Activated CD4-positive, alpha-beta T cell treated with anti-CD3 and anti-CD28 coated beads for 4 hours (primary cell): ENCODE data around the gene COL15A1.

Source experiments
- DNase-seq, 2 donors: peaks; one replicate each; pipeline ENCODE4 v3.0.0-alpha.2; 2020

COL15A1 gene

DNA sequence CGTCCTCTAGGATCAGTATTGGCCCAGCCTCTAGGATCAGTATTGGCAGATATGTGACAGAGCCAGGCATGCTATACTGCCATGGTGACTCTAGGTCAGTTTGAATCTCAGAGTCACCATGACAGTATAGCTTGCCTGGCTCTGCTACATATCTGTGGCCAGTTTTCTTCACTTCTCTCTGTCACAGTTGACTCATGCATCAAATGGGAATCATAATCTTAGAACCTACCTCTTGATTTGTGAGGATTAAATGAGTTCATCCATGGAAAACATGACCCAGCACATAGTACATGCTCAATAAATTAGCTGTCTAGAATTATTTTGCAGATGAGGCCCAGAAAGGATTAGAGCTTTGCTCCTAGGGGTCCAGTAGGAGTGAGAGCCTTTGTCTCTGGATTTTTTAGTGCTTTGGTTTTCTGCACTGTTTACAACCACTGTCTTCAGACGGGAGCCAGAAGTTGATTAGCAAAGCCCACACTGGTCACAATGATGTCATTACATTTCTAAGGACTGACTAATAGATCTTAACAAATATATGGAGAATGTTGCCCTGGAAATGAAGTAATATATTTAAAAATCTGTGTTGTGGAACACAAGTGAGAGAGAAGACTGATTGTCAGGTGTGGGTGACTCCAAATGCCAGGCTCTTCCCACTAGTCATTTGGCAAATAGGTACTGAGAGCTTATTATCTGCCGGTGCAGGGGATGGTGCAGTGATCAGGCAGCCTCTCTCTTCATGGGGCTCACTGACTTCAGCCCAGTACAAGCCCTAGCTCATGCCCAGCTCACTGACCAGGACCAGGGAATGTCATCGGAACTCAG is 76.0 kb downstream of the COL15A1 start:
- no peak for DNase-seq

DNA sequence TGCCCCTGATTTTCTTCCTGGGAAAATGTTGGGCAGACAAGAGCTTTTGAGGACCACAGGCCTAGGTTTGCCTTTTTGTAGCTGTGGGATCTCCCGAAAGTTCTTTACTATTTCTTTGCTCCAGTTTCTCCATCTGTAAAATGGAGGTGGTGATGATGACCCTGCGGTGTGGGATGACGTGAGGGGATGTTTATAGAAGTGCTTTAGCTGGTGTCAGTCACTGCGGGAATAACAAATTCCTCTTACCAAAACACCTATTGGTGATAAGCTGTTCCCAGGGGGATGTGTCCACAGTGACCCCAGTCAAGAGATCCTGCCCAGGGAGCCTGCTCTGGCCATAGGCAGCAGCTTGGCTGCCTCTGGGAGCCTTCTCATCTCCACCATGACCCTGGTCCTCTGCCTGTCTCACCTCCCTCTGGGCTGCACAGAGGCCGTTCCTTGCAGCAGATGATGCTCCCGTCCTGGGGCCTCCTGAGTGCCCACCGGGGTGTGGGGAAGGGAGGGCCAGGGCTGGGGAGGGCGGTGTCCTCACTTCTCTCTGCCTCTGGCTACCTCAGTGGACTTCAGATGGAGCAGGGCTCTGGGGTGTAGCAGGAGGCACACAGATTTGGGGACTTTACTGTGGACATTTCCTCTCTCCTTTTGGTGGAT is 77.2 kb downstream of the COL15A1 start:
- DNase-seq, result no peak

DNA sequence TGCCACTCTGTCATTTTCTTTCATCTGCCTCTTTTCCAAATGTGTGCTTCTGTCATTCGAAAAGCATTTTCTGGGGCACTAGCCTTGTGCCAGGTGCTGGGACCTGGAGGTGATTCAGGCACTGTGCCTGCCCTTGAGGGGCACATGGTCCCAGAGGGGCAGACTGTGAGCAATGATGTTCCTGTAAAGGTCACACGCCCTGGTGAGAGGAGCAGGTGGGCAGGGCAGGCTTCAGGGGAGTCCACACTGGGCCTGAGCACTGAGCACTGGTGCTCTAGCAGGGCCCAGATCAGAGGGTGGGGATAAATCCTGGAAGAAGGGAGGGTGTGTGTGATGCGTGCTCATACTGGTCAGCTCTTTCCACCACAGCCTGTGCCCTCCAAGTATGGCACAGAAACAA is 77.8 kb downstream of the COL15A1 start:
- DNase-seq, result no peak

DNA sequence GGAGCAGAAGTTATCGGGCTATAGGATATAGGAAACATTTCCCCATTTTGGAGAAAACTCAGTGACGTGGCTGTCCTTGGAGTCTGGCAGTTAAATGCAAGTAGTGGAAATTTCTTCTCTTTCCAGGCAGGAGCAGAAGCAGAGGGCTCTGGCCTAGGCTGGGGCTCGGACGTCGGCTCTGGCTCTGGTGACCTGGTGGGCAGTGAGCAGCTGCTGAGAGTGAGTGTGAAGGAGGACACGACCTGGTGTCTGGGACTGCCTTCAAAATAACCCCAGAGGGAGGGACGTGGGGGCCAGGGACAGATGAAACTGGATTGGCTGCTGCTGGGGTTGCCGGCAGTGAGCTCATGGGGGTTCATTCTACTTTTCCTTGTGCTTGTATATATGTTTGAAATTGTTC is 79.5 kb downstream of the COL15A1 start:
- DNase-seq, result no peak

DNA sequence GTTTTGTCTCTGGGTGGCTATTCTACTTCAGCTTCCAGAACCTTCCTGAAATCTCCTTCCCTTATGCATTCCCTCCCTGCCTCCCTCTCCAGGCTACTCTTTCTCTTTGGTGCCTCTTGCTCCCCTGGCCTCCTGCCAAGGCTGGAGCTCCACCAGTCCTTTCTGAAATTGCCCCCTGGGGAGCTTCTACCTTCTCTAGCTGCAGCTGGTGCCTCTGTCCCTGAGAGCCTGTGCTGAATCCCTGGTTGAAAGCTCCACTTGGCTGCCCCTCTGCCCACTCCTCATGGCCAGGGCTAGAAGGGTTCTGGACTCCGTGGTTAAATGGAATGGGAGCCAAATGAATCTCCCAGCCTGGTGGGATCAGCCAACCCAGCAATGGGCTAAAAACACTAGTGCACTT is 80.1 kb downstream of the COL15A1 start:
- no peak for DNase-seq

DNA sequence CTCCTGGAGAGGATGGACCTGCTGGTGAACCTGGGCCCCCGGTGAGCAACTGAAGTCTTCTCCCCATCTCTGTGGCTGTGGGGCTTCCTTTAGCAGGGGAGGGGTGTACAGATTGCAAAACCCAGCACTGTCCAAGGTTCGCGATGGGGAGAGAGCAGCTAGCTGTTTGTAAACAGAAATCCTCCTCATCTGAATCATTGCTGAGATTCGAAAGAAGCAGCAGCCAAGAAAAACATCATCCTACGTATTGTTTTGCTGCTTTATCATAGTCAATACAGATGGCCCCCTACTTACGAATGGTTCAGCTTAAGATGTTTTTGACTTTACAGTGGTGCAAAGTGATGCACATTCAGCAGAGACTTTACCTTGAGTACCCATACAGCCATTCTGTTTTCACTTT is 81.3 kb downstream of the COL15A1 start:
- DNase-seq, result no peak

DNA sequence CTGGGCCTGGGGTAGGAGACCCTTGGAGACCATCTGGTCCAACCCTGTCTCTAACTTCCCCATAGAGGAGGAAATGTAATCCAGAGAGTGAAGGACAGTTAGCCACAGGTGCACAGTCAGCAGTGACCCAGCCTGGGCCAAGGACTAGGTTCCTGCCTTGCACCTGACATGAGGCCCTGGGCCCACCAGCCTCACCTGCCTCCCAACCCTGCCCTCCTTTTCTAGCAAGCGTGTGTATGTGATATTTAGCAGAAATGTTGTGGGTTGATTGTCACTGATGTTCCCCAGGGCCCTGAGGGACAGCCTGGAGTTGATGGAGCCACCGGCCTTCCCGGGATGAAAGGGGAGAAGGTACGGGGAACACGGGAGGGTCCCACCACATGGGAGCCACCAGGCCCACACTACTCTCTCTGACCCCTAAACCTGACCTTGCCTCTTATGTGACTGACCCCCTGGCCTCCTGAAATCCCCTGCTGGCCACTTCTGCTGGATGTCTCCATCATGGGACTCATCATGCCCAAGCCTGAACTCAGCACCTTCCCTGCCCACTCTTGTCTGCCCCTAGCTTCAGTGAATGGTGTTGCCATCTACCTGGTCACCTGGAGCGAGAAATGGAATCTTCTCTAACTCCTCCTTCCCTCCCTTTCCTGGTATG is 82.0 kb downstream of the COL15A1 start:
- DNase-seq, result no peak

DNA sequence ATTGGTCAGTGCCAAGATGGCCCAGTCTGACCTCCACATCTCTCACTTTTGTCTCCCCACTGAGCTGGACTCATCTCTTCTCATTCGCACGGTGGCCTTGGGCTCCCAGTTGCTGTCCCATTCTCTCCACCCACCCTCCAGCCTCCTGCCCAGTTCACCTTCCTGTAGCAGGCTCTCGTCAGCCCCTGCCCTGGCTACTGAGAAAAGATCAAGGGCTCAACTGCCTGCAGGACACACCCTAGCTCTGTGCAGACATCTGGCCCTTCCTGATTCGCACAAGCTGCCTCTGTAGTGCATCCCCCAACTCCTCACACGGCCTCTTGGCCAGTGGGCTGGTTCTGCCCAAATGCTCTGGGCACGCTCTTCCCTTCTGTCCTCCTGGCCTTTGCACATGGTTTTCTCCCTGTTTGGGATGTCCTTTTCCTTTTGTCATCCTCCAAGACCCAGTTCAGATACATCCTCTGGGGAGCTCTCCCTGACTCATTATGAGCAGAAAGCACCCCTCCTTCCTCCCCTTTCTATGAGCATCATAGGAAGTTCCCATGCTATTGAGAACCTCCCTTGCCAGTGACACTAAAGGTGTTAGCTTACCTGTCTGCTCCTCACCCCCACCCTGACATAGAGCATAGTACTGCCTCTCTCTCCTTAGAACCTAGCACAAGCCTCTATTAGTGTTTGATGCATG is 82.7 kb downstream of the COL15A1 start:
- no peak for DNase-seq

DNA sequence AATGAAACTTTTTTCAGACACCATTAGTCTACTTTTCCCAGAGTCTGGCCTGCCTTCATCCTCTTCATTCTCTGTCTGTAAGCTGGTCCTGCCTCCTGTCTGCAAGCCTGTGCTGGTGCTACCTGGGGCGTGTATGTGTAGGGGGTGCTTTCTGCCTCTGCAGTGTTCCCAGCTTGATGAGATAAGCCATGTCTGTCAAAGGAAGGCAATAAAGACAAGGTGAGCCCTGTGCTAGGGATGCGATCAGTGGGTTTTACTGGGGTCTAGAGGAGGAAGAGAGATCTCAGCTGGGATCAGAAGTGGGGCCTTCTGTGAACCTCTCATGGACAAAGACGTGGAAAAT is 83.2 kb downstream of the COL15A1 start:
- DNase-seq, result no peak

DNA sequence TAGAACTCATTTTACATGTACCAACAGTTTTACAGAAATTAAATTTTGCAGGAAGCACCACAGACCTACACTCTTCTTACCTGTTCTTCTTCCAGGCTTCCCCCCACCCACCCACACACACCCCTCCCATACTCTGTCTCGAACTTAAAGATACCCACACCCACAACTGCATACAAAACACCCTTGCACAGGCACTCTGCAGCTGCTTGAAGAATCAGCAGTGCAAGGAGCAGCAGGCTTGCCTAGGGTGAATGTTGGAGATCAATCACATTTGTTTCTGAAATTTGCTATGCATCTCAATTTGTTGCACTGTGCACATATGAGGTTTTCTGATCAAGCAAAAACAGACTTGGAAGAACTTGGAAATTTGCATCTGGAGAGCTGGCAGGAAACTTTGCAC is 83.7 kb downstream of the COL15A1 start:
- no peak for DNase-seq

DNA sequence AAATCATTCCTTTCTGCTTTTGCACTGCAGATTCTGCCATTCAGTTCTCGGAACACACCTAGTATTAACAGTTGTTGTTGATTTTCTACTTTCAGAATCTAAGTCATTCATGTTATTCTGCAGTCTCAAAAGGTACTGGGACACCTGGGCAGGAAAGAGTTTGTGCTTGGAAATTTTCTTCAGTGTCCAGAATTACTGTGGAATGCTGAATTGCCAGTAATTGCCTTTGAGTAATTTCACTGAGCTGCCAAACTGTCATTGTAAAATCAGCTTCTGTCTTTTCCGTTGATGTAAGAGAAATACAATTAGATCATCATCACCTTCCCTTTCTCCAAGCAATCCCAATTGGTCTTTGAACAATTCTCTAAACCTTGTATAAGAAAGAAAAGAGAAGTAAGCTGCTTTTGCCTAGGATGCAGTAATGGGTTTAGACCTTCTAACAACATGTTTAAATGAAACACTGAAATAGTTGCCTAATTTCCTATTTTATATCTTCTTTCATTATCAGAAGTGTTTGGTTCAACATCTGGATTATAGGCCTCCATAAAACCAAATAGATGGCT is 85.5 kb downstream of the COL15A1 start:
- DNase-seq, result no peak

DNA sequence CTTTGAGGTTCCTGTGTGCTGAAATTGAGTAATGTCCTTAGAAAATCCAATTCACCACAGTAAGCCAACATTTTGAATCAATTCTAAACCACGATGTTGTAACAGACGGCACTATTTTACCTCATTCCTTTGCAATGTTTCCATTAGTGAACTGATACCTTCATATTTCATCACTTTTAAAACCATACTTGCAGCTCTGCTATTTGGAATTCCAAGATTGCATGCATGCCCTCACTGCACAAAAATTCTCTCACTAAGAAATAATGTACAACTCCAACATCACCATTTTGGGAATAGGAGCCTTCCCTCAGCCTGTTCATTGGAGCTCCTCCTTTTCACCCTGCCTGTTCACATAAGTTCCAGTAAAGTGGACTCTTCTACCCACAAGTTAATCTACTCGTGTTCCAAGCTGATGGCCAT is 86.4 kb downstream of the COL15A1 start:
- no peak for DNase-seq

DNA sequence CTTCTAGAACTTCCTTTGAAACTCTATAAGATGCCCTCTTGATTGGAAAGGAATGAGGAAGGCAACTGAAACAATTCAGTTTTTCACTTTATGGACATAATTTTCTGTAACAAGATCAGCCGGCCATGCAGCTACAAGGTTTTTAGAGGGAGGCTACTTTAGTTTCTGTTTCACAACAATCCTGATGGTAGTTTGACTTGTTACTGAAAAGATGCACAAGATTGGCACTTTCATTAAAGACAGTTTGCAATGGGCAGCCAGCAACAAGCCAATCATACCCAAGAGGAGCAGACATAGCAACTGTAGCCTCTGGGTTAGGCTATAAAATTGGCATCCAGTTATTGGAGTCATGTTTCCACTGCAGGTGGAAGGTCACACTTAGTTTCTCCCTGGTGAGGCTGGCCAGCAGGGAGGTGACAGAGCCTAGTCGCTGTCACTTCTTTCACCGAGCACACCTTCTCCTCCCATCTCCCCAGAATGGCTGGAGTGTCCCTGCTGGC is 87.0 kb downstream of the COL15A1 start:
- DNase-seq, result no peak

DNA sequence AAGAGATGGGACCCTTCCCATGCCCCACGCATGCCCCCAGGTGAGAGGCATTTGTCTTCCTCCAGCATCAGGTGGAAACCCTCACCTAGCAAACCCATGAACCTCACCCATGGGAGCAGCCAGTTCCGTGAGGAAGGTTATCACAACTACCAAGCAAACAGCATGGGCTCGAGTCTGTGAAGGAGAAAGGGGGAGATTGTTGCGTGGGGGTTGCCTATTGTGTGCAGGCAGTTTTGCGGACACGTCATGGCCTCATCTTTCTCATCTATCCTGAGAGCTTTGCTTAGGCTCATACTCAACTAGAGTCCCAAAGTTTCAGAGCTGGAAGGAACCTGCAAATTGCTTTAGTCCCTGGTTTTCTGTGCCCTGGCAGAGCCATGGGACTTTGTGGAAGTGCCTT is 87.6 kb downstream of the COL15A1 start:
- DNase-seq, result no peak

DNA sequence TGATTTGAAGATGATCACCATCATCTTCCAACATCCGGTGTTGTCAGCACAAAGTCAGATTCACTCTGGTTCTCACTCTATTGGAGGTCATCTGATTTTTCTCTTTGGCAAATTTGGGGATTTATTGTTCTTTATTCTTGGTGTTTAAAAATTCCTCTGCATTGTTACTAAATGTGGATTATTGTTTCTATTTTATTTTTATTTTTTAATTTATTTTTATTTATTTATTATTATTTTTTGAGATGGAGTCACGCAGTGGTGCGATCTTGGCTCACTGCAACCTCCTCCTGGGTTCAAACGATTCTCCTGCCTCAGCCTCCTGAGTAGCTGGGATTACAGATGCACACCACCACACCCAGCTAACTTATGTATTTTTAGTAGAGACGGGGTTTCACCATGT is 88.3 kb downstream of the COL15A1 start:
- DNase-seq, result no peak

DNA sequence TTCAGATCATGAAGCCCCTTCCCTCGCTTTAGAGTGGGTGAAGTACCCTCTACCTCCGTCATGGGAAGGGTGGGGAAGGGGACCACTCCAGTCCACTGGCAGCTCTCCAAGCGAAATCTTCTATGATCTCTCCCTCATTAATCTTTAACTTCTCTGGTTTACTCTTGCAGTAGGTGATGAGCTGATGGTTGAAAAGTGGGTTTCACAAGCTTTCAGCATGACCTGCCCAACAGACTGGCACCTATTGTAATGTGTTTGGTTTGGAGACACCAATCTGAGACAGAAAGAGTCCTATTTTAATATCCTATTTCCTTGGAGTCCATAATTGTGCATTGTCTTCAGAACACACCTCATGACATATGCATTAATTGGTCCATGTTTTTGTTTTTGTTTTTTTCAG is 90.4 kb downstream of the COL15A1 start:
- DNase-seq, result no peak

DNA sequence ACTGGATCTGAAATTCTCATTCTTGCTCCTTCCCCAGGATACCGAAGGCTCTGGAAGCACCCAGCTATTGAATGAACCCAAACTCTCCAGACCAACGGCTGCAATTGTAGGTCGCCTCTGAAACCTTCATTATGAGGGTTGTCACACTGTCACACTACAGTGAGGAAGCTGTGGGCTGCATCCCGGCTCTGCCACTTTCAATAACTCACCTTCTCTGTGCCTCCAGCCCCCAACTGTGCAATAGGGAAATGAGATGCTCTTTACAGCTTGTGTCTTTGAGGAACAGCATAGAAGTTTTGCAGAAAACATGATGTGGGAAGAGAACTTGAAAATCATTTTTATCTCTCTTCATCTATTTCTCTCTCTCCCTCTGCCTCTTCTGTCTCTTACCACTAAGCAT is 91.6 kb downstream of the COL15A1 start:
- no peak for DNase-seq

DNA sequence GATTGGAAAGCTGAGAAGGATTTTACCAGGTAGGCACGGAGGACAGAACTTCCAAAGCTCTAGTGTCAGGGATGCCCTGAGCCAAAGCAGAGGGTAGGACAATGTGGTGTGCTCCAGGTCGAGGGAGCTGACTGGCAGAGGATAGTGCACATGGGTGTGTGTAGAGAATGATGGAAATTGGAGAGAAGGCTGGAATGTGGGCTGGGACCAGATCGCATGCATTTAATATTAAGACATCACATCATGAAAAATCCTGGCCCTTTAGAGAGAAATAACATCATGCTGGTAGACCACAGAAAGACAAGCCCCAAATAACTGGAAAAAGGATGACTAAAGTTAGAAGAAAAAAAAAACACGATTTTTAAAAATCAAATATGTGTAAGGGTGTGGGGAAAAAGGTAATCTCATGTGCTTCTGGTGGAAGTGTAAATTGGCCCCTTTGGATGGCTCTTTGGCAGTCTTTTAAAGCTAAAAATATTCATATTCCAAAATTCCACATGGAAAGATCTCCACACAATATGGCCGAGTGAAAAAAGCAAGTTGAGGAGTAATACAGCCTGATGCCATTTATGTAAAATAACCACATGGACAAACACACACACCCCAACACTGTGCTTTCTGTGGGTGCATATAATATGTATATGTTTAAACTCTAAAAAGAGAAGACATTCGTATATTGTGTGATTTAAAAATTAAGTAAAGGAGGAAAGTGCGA is 94.2 kb downstream of the COL15A1 start:
- no peak for DNase-seq

DNA sequence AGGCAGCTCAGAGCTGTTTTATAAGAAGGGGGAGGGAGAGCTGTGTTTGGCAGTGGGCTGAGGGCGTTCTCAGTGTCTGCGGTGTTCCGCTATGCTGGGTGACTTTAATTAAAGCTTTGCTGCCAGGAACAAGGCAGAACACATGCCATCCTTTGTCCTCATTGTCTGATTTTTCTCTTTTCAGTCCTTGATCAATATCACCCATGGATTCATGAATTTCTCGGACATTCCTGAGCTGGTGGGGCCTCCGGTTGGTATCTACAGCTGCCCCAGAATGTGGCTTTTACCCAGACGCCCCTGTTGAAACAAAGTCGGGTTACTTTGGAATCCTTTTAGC is 94.7 kb downstream of the COL15A1 start:
- no peak for DNase-seq

DNA sequence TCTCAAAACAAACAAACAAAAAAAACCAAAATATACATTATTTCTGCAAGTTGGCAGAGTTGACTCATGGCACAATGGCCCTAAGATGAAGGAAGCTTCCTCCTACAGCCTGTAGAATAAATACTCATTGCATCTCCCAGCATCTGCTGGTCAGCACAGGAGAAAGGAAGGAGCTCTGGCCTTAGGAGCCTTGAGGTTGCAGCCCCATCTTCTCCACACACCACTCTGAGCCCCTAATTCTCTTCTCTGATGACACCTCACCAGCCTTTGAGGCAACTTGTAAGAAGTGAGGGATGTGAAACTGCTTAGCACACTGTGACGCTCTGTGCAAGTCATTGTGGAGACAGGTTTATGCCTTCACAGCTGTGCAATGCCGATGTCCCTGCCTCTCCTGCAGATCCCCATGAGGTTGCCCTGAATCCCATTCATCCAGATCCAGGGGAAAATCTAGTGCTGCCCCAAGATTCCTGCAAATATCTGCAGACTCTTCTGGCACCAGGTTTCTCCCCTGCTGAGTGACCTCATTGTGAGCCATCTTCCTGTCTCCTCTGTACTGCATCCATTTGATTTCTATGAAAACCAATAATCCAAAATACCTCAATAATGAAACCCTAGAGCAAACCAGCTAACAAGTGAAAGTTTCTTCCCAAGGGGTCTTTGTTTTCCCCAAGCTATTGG is 95.9 kb downstream of the COL15A1 start:
- no peak for DNase-seq

DNA sequence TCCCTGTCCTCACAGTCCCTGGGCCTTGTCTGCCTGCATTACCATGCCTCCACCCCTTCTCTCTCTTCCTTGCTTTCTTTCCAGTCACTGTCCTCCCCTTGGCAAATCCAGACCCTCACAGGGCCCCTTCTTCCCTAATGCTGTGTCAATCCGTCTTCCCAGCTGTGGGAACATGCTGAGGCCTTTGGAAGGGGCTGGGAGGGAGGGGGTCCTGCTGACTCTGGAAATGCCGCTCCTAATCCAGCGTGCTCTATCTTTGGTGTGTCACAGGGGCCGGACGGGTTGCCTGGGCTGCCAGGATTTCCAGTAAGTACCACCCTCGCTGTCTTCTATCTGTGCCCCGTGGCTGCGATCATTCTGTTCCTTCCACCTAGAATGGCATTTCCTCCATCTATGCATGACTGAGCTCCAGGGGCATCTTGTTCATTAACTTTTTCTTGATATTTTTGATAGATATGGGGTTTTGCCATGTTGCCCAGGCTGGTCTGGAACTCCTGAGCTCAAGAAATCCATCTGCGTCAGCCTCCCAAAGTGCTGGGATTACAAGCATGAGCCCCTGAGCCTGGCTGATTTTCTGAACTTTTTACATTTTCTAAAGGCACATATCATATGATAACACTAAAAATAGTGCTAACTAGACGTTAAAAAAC is 96.7 kb downstream of the COL15A1 start:
- no peak for DNase-seq
